Measurements from ENCODE around the gene ZNF76.

DNA sequence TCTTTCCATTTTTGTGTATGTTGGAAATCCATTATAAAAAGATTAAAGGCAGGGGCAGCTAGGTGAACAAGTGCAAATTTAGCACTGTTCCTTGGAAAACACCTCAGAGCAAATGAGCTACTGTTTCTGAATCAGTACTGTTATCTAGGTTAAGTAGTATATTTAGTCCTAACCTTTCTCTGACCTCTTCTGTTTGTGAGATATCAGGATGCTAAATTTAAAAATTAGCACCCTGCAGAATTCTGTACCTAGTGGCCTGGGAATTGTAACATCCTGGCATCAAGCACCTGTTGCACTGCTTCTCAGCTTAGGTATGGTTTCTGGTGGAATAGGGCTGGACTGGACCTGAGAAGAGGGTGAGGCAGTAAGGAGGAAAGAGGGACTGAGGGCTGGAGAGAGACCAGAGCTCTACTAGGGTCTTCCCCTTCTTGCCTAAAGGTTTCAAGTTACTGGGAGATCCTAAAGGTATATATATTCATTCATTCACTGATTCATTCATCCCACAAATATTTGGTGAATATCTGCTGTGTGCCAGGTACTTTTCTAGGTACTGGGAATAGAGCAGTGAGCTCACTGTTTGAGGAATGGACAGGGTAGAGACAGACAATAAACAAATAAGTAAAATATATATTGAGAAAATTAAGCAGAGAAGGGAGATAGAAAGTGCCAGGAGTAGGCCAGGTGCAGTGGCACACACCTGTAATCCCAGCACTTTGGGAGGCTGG, 5.2 kb downstream of the ZNF76 start:
- TF ChIP-seq, protein P1, sequence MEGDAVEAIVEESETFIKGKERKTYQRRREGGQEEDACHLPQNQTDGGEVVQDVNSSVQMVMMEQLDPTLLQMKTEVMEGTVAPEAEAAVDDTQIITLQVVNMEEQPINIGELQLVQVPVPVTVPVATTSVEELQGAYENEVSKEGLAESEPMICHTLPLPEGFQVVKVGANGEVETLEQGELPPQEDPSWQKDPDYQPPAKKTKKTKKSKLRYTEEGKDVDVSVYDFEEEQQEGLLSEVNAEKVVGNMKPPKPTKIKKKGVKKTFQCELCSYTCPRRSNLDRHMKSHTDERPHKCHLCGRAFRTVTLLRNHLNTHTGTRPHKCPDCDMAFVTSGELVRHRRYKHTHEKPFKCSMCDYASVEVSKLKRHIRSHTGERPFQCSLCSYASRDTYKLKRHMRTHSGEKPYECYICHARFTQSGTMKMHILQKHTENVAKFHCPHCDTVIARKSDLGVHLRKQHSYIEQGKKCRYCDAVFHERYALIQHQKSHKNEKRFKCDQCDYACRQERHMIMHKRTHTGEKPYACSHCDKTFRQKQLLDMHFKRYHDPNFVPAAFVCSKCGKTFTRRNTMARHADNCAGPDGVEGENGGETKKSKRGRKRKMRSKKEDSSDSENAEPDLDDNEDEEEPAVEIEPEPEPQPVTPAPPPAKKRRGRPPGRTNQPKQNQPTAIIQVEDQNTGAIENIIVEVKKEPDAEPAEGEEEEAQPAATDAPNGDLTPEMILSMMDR (conservative IDR thresholded peaks at IDR 0.05), result no peak
- TF ChIP-seq EZH2 (IDR thresholded peaks at IDR 0.05; ENCODE audit: low read depth), result no peak
